GM12878 (cell line): ENCODE data around the gene VPS52. TPM values are rescaled to one million over a fixed set of nuclear protein-coding genes. Genes with fewer than 3 reads are reported as not detected.

Source experiments
- ELK1 ChIP-seq: IDR thresholded peaks from 2 replicates; pipeline ENCODE4 v1.6.1; 2012; ENCODE audit warnings: low read depth, low read length, improper control_type of control experiment
- FOS ChIP-seq: IDR thresholded peaks from 3 replicates; pipeline ENCODE4 v1.6.1; 2011; ENCODE audit warnings: borderline replicate concordance; ENCODE audit not compliant: insufficient read length; ENCODE audit errors: extremely low read depth
- IKZF1 ChIP-seq: fragments of 450-650 bp; conservative IDR thresholded peaks from 2 replicates; pipeline ENCODE4 v1.6.1; 2017; ENCODE audit warnings: antibody characterized with exemption, mild to moderate bottlenecking
- IKZF2 ChIP-seq, 2 experiments: fragments of 450-650 bp; IDR thresholded peaks; 2 replicates each; pipeline ENCODE4 v1.6.1; 2017; ENCODE audit warnings: mild to moderate bottlenecking in 2 of 2, moderate library complexity in 2 of 2
- KLF5 ChIP-seq: fragments of 450-650 bp; IDR thresholded peaks from 2 replicates; pipeline ENCODE4 v1.6.1; 2014; ENCODE audit warnings: mild to moderate bottlenecking; ENCODE audit not compliant: partially characterized antibody
- MXI1 ChIP-seq: fragments of 150-350 bp; IDR thresholded peaks from 2 replicates; pipeline ENCODE4 v1.6.1; 2011; ENCODE audit warnings: low read depth, mild to moderate bottlenecking, inconsistent platforms, low read length, improper control_type of control experiment
- NR2C1 ChIP-seq: fragments of 450-650 bp; IDR thresholded peaks from 2 replicates; pipeline ENCODE4 v1.6.1; 2017; ENCODE audit warnings: antibody characterized with exemption, mild to moderate bottlenecking, moderate library complexity
- NR2F1 ChIP-seq: fragments of 450-650 bp; conservative IDR thresholded peaks from 2 replicates; pipeline ENCODE4 v1.6.1; 2017; ENCODE audit warnings: mild to moderate bottlenecking
- PAX8 ChIP-seq: fragments of 450-650 bp; IDR thresholded peaks from 2 replicates; pipeline ENCODE4 v1.6.1; 2017; ENCODE audit warnings: mild to moderate bottlenecking, moderate library complexity
- SIX5 ChIP-seq: IDR thresholded peaks from 2 replicates; pipeline ENCODE4 v1.6.1; 2011; ENCODE audit warnings: mild to moderate bottlenecking, low read depth, low read length, moderate library complexity; ENCODE audit not compliant: severe bottlenecking
- STAT1 ChIP-seq: fragments of 450-650 bp; conservative IDR thresholded peaks from 2 replicates; pipeline ENCODE4 v1.6.1; 2014; ENCODE audit warnings: antibody characterized with exemption, mild to moderate bottlenecking
- TCF3 ChIP-seq: IDR thresholded peaks from 2 replicates; pipeline ENCODE4 v1.6.1; 2012; ENCODE audit warnings: low read depth, mild to moderate bottlenecking, low read length, borderline replicate concordance; ENCODE audit not compliant: insufficient read depth
- WRNIP1 ChIP-seq: IDR thresholded peaks from 2 replicates; pipeline ENCODE4 v1.6.1; 2011; ENCODE audit warnings: low read depth, low read length, improper control_type of control experiment, borderline replicate concordance
- ZNF217 ChIP-seq: fragments of 450-650 bp; IDR thresholded peaks from 2 replicates; pipeline ENCODE4 v1.6.1; 2017; ENCODE audit warnings: antibody characterized with exemption, mild to moderate bottlenecking
- polyA plus RNA-seq, 11 experiments: library from polyadenylated mRNA; depleted of rRNA in 4 of 11; unstranded in 6 of 11; stranded (reverse) in 5 of 11; fragments of >200 nt; fragmentation: Nextera tagmentation in 4 of 11; fragmentation: Illumina TruSeq in 1 of 11; extraction: Ambion mirVana in 4 of 11; extraction: Trizol in 1 of 11; gene quantifications; 1 replicate in 1 of 11; 2 replicates in 10 of 11; pipeline versions ENCODE4 v1.2.1 to v1.2.3, GENCODE V29; 2011 to 2016; ENCODE audit warnings: inconsistent platforms in 2 of 11, missing spikeins in 2 of 11, low read depth in 1 of 11
- total RNA-seq, 4 experiments: library from RNA; depleted of rRNA in 3 of 4; stranded (reverse); fragments of >200 nt in 3 of 4; fragmentation: Illumina TruSeq in 1 of 4; extraction: Trizol in 1 of 4; gene quantifications; 2 replicates each; pipeline versions ENCODE4 v1.2.1 to v1.2.3, GENCODE V29; 2013 to 2021
- TF ChIP-seq, protein P1 (sequence below): IDR thresholded peaks from 2 replicates; pipeline ENCODE4 v1.6.1; 2012; ENCODE audit warnings: low read depth, low read length, improper control_type of control experiment
- TF ChIP-seq, protein P2 (sequence below): IDR thresholded peaks from 2 replicates; pipeline ENCODE4 v1.6.1; 2011; ENCODE audit warnings: mild to moderate bottlenecking, low read depth, low read length, moderate library complexity; ENCODE audit not compliant: insufficient replicate concordance
- TF ChIP-seq, protein P3 (sequence below): fragments of 450-650 bp; formaldehyde crosslinking; IDR thresholded peaks from 2 replicates; pipeline ENCODE4 v1.5.0; 2022; ENCODE audit warnings: mild to moderate bottlenecking, missing genetic modification characterization
- TF ChIP-seq, protein P4 (sequence below): fragments of 450-650 bp; formaldehyde crosslinking; IDR thresholded peaks from 2 replicates; pipeline ENCODE4 v1.4.0; 2022; ENCODE audit warnings: mild to moderate bottlenecking, moderate library complexity

The VPS52 gene
- total and polyA plus RNA-seq, 10 of the 15 experiments (the other 5 are each of a cell fraction or from before 2014, with no cell fraction given), result 11.3 to 52.7 (median 36.7) TPM

DNA sequence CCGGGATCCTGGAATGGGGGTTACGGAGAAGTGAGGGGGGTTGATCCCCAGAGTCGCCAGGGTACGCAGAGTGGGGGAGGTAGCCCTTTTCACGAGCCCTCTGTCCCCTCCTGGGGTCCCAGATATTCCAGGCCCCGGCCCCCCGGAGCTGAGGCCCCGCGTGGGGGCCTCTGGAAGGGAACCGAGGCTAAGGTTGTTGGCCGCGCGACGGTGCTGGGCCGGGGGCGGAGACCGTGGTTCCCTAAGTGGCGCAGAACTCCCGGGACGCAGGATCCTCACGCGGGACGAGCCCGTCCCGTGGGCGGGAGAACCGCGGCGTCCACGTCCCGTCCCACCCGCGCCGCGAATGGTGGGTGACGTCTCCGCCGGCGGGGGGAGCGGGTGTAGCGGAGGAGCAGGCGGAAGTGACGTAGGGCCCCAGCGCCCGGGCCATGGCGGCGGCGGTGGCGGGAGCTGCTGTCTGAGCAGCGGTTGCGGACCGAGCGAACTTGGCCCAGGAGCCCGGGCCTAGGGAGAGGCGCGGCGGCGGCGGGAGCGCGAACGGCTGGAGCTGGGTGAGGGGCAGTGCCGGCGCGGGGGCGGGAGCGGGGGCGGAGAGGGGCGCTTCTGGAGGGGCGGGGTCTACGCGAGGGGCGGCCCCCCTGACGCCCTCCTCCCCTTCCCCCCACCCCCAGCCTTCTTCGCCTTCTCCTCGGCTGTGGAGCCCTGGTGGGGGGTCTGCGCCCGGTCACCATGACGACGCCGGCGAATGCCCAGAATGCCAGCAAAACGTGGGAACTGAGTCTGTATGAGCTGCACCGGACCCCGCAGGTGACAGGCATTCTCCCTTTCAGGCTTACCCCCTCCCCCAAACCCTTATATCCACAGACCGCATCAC is 63.3 kb downstream of the VPS52 start, which contains the start of gene RING1 (continued):
- TF ChIP-seq, protein P1, sequence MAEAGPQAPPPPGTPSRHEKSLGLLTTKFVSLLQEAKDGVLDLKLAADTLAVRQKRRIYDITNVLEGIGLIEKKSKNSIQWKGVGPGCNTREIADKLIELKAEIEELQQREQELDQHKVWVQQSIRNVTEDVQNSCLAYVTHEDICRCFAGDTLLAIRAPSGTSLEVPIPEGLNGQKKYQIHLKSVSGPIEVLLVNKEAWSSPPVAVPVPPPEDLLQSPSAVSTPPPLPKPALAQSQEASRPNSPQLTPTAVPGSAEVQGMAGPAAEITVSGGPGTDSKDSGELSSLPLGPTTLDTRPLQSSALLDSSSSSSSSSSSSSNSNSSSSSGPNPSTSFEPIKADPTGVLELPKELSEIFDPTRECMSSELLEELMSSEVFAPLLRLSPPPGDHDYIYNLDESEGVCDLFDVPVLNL, result 0 out of 2 replicates have a peak, but pooled peaks have one; percentile 44
- TF ChIP-seq, protein P2, sequence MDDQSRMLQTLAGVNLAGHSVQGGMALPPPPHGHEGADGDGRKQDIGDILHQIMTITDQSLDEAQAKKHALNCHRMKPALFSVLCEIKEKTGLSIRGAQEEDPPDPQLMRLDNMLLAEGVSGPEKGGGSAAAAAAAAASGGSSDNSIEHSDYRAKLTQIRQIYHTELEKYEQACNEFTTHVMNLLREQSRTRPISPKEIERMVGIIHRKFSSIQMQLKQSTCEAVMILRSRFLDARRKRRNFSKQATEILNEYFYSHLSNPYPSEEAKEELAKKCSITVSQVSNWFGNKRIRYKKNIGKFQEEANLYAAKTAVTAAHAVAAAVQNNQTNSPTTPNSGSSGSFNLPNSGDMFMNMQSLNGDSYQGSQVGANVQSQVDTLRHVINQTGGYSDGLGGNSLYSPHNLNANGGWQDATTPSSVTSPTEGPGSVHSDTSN, result no peak
- TF ChIP-seq WRNIP1 (no peak), IKZF1 (peak; percentile 94), TCF3 (peak; percentile 64; the same call in 1 of the 2 replicates), PAX8 (no peak), ZNF217 (no peak), ELK1 (peak; percentile 69), STAT1 (no peak), MXI1 (peak; percentile 22; the same call in 1 of the 2 replicates), IKZF2 (IDR thresholded peaks at IDR 0.05) (peak; percentile 65 to 78), NR2C1 (no peak), NR2F1 (peak; percentile 49; the same call in 1 of the 2 replicates), KLF5 (peak; percentile 40), SIX5 (no peak), FOS (no peak)
- TF ChIP-seq, protein P3, sequence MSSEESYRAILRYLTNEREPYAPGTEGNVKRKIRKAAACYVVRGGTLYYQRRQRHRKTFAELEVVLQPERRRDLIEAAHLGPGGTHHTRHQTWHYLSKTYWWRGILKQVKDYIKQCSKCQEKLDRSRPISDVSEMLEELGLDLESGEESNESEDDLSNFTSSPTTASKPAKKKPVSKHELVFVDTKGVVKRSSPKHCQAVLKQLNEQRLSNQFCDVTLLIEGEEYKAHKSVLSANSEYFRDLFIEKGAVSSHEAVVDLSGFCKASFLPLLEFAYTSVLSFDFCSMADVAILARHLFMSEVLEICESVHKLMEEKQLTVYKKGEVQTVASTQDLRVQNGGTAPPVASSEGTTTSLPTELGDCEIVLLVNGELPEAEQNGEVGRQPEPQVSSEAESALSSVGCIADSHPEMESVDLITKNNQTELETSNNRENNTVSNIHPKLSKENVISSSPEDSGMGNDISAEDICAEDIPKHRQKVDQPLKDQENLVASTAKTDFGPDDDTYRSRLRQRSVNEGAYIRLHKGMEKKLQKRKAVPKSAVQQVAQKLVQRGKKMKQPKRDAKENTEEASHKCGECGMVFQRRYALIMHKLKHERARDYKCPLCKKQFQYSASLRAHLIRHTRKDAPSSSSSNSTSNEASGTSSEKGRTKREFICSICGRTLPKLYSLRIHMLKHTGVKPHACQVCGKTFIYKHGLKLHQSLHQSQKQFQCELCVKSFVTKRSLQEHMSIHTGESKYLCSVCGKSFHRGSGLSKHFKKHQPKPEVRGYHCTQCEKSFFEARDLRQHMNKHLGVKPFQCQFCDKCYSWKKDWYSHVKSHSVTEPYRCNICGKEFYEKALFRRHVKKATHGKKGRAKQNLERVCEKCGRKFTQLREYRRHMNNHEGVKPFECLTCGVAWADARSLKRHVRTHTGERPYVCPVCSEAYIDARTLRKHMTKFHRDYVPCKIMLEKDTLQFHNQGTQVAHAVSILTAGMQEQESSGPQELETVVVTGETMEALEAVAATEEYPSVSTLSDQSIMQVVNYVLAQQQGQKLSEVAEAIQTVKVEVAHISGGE (CRISPR knock-in tag), result peak; percentile 21; the same call in 1 of the 2 replicates
- TF ChIP-seq, protein P4, sequence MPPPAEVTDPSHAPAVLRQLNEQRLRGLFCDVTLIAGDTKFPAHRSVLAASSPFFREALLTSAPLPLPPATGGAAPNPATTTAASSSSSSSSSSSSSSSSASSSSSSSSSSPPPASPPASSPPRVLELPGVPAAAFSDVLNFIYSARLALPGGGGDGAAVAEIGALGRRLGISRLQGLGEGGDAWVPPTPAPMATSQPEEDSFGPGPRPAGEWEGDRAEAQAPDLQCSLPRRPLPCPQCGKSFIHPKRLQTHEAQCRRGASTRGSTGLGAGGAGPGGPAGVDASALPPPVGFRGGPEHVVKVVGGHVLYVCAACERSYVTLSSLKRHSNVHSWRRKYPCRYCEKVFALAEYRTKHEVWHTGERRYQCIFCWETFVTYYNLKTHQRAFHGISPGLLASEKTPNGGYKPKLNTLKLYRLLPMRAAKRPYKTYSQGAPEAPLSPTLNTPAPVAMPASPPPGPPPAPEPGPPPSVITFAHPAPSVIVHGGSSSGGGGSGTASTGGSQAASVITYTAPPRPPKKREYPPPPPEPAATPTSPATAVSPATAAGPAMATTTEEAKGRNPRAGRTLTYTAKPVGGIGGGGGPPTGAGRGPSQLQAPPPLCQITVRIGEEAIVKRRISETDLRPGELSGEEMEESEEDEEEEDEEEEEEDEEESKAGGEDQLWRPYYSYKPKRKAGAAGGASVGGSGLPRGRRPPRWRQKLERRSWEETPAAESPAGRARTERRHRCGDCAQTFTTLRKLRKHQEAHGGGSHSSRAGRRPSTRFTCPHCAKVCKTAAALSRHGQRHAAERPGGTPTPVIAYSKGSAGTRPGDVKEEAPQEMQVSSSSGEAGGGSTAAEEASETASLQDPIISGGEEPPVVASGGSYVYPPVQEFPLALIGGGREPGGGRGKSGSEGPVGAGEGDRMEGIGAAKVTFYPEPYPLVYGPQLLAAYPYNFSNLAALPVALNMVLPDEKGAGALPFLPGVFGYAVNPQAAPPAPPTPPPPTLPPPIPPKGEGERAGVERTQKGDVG (CRISPR knock-in tag), result no peak
